K562 (cell line): Measurements from ENCODE around the gene MRPL10. TPM values are rescaled to one million over a fixed set of nuclear protein-coding genes. Genes with fewer than 3 reads are reported as not detected.
A peak's percentile ranks its signal among the peaks of the same experiment; 100 is the strongest.

ENCODE experiments used
- CBFA2T2 ChIP-seq: fragments of 450-650 bp; conservative IDR thresholded peaks from 2 replicates; pipeline ENCODE4 v1.6.1; 2017; ENCODE audit warnings: mild to moderate bottlenecking
- CHCHD3 ChIP-seq: fragments of 250-450 bp; sonication (Bioruptor Pico); IDR thresholded peaks from 2 replicates; pipeline ENCODE4 v2.1.2; 2022; ENCODE audit warnings: mild to moderate bottlenecking
- DACH1 ChIP-seq: fragments of 450-650 bp; IDR thresholded peaks from 2 replicates; pipeline ENCODE4 v1.6.1; 2018; ENCODE audit not compliant: partially characterized antibody
- DIDO1 ChIP-seq: fragments of 450-650 bp; IDR thresholded peaks from 2 replicates; pipeline ENCODE4 v1.6.1; 2016; ENCODE audit warnings: low read depth, missing biosample characterization, missing genetic modification characterization
- ETS1 ChIP-seq: conservative IDR thresholded peaks from 2 replicates; pipeline ENCODE4 v1.6.1; 2011; ENCODE audit warnings: low read depth, mild to moderate bottlenecking, low read length; ENCODE audit not compliant: control insufficient read depth
- FIP1L1 ChIP-seq: fragments of 200-400 bp; formaldehyde crosslinking; IDR thresholded peaks from 2 replicates; pipeline ENCODE4 v1.6.1; 2018; ENCODE audit warnings: mild to moderate bottlenecking, low read depth, low read length; ENCODE audit not compliant: poor library complexity, severe bottlenecking
- HCFC1 ChIP-seq: IDR thresholded peaks from 2 replicates; pipeline ENCODE4 v1.6.1; 2012; ENCODE audit warnings: low read depth, low read length, improper control_type of control experiment
- HEY1 ChIP-seq: fragments of 250-450 bp; sonication (Bioruptor Pico); IDR thresholded peaks from 2 replicates; pipeline ENCODE4 v1.5.0; 2020; ENCODE audit warnings: mild to moderate bottlenecking, moderate library complexity, borderline replicate concordance
- IRF1 ChIP-seq: sonication (generic); formaldehyde crosslinking; IDR thresholded peaks from 2 replicates; pipeline ENCODE4 v1.8.0; 2022; ENCODE audit warnings: missing genetic modification reagents, mild to moderate bottlenecking, borderline replicate concordance
- KHSRP ChIP-seq: fragments of 450-650 bp; IDR thresholded peaks from 2 replicates; pipeline ENCODE4 v1.6.1; 2017
- MTA2 ChIP-seq: fragments of 450-650 bp; IDR thresholded peaks from 2 replicates; pipeline ENCODE4 v1.6.1; 2016; ENCODE audit warnings: low read depth
- PHB ChIP-seq: fragments of 250-450 bp; sonication (Bioruptor Pico); IDR thresholded peaks from 2 replicates; pipeline ENCODE4 v1.5.0; 2021
- POLR3A ChIP-seq: IDR thresholded peaks from 2 replicates; pipeline ENCODE4 v1.6.1; 2011; ENCODE audit warnings: borderline replicate concordance, mild to moderate bottlenecking, moderate library complexity; ENCODE audit not compliant: insufficient read length, insufficient read depth; ENCODE audit errors: extremely low read depth
- SETDB1 ChIP-seq: IDR thresholded peaks from one replicate; pipeline ENCODE4 v1.6.1; 2012; ENCODE audit warnings: low read length, control low read depth, inconsistent platforms
- TAF1 ChIP-seq: IDR thresholded peaks from 2 replicates; pipeline ENCODE4 v1.6.1; 2011; ENCODE audit warnings: mild to moderate bottlenecking, low read length, moderate library complexity; ENCODE audit not compliant: insufficient read depth, control insufficient read depth, severe bottlenecking; ENCODE audit errors: extremely low read depth
- ZBTB17 ChIP-seq: fragments of 450-650 bp; formaldehyde crosslinking; IDR thresholded peaks from 2 replicates; pipeline ENCODE4 v1.4.0; 2020; ENCODE audit warnings: mild to moderate bottlenecking
- ZC3H4 ChIP-seq: sonication (generic); formaldehyde crosslinking; IDR thresholded peaks from 2 replicates; pipeline ENCODE4 v1.9.0; 2021; ENCODE audit warnings: missing genetic modification reagents, borderline replicate concordance
- ZNF184 ChIP-seq: sonication (generic); formaldehyde crosslinking; IDR thresholded peaks from 2 replicates; pipeline ENCODE4 v1.5.0; 2020; ENCODE audit warnings: missing genetic modification reagents
- ZNF316 ChIP-seq: fragments of 450-650 bp; IDR thresholded peaks from 2 replicates; pipeline ENCODE4 v1.6.1; 2016
- ZNF668 ChIP-seq: fragments of 250-450 bp; sonication (Bioruptor Pico); IDR thresholded peaks from 2 replicates; pipeline ENCODE4 v1.8.0; 2022; ENCODE audit warnings: mild to moderate bottlenecking, inconsistent platforms
- ZNF695 ChIP-seq: fragments of 450-650 bp; formaldehyde crosslinking; IDR thresholded peaks from 2 replicates; pipeline ENCODE4 v1.4.0; 2020; ENCODE audit warnings: mild to moderate bottlenecking, moderate library complexity
- polyA plus RNA-seq, 8 experiments: library from polyadenylated mRNA; depleted of rRNA in 4 of 8; stranded (reverse) in 5 of 8; unstranded in 3 of 8; fragments of >200 nt; fragmentation: Nextera tagmentation in 2 of 8; fragmentation: Illumina TruSeq in 1 of 8; extraction: Ambion mirVana in 2 of 8; extraction: Trizol in 1 of 8; gene quantifications; 2 replicates each; pipeline versions ENCODE4 v1.2.1 to v1.2.3, GENCODE V29; 2011 to 2014; ENCODE audit warnings: inconsistent platforms in 1 of 8, missing spikeins in 1 of 8
- total RNA-seq, 7 experiments: library from RNA; depleted of rRNA in 6 of 7; stranded (reverse); fragments of >200 nt in 6 of 7; fragmentation: Illumina TruSeq in 2 of 7; extraction: Trizol in 2 of 7; gene quantifications; 2 replicates each; pipeline versions ENCODE4 v1.2.1 to v1.2.3, GENCODE V29; 2011 to 2021; ENCODE audit warnings: low replicate concordance in 1 of 7
- TF ChIP-seq, protein P1 (sequence below): fragments of 250-450 bp; sonication (Bioruptor Pico); IDR thresholded peaks from 2 replicates; pipeline ENCODE4 v1.4.0; 2020; ENCODE audit warnings: borderline replicate concordance
- TF ChIP-seq, protein P2 (sequence below): fragments of 450-650 bp; formaldehyde crosslinking; IDR thresholded peaks from 2 replicates; pipeline ENCODE4 v1.4.0; 2020; ENCODE audit warnings: mild to moderate bottlenecking, moderate library complexity
- TF ChIP-seq, protein P3 (sequence below), 2 experiments: fragments of 450-650 bp; IDR thresholded peaks; 2 replicates each; pipeline ENCODE4 v1.6.1; 2016

MRPL10 gene
- total and polyA plus RNA-seq, 9 of the 15 experiments (the other 6 are each of a cell fraction or from before 2014, with no cell fraction given) = 27.8 to 105 (median 67.3) TPM

DNA sequence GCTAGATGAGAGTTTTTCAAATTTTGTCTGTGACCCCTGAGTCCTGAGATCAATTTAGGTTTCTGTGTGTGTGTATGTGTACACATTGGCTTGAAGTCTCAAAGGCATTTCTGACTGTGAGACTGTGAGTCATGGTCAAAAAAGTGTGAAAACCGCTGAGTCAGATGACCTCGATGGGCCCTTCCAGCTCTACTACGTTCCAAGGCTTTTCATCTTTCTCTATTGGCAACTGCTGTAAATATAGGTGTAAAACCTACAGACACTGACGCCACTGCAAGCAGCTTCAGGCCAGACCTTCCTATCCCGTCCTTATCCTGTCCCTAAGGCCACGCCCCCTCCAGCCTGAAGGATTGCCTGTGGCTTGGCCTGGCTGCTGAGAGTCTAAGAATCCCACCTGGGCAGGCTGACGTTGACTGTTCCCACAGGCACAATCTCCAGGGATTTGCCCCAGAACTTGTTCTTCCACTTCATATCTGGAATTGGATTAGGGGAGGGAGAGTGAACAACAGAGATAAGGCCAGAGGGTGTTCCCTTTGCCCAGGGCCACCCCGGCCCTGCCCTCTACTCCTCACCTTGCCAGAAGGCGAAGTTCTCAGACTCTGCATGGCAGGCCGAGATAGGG, 21.0 kb downstream of the MRPL10 start (continued):
- TF ChIP-seq ETS1 (no peak), CHCHD3 (CRISPR knock-in tag) (no peak), ZNF184 (no peak), ZBTB17 (no peak), DACH1 (no peak), SETDB1 (peak; percentile 37), MTA2 (no peak), HCFC1 (no peak), DIDO1 (no peak), ZNF316 (peak; percentile 100), PHB (CRISPR knock-in tag) (no peak), ZNF695 (no peak), FIP1L1 (no peak), TAF1 (no peak), HEY1 (no peak), KHSRP (no peak), ZNF668 (CRISPR knock-in tag) (no peak), CBFA2T2 (peak; percentile 62), ZC3H4 (CRISPR knock-in tag) (no peak), POLR3A (no peak), IRF1 (CRISPR knock-in tag) (no peak)
- TF ChIP-seq, protein P1, sequence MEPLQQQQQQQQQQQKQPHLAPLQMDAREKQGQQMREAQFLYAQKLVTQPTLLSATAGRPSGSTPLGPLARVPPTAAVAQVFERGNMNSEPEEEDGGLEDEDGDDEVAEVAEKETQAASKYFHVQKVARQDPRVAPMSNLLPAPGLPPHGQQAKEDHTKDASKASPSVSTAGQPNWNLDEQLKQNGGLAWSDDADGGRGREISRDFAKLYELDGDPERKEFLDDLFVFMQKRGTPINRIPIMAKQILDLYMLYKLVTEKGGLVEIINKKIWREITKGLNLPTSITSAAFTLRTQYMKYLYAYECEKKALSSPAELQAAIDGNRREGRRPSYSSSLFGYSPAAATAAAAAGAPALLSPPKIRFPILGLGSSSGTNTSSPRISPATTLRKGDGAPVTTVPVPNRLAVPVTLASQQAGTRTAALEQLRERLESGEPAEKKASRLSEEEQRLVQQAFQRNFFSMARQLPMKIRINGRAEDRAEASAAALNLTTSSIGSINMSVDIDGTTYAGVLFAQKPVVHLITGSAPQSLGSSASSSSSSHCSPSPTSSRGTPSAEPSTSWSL (CRISPR knock-in tag) = no peak
- TF ChIP-seq, protein P2, sequence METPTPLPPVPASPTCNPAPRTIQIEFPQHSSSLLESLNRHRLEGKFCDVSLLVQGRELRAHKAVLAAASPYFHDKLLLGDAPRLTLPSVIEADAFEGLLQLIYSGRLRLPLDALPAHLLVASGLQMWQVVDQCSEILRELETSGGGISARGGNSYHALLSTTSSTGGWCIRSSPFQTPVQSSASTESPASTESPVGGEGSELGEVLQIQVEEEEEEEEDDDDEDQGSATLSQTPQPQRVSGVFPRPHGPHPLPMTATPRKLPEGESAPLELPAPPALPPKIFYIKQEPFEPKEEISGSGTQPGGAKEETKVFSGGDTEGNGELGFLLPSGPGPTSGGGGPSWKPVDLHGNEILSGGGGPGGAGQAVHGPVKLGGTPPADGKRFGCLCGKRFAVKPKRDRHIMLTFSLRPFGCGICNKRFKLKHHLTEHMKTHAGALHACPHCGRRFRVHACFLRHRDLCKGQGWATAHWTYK = no peak
- TF ChIP-seq, protein P3, sequence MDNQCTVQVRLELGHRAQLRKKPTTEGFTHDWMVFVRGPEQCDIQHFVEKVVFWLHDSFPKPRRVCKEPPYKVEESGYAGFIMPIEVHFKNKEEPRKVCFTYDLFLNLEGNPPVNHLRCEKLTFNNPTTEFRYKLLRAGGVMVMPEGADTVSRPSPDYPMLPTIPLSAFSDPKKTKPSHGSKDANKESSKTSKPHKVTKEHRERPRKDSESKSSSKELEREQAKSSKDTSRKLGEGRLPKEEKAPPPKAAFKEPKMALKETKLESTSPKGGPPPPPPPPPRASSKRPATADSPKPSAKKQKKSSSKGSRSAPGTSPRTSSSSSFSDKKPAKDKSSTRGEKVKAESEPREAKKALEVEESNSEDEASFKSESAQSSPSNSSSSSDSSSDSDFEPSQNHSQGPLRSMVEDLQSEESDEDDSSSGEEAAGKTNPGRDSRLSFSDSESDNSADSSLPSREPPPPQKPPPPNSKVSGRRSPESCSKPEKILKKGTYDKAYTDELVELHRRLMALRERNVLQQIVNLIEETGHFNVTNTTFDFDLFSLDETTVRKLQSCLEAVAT (IDR thresholded peaks at IDR 0.05) = no peak
